ENCODE results near the gene SLIT3.

SLIT3 gene

GRCh38 chr5:168881427-168882149, 419.4 kb downstream of the SLIT3 start:
- Histone ChIP-seq H3K4me1 (ENCODE audit: low read length) (peaks cover 12% of the 10 kb centered on the region), H3K27me3 (ENCODE audit: low read depth, low read length) (peaks cover 82% of the 10 kb centered on the region), H2AFZ (ENCODE audit: low read depth, low read length) (no peak overlapping the region), H3K4me2 (ENCODE audit: low read length) (no peak overlapping the region), H4K20me1 (ENCODE audit: insufficient read depth, low read length) (peaks cover 50% of the 10 kb centered on the region), H3K36me3 (replicated peaks; ENCODE audit: low read depth, low read length) (no peaks in the 10 kb centered on the region), H3K4me3 (ENCODE audit: low read length) (no peak overlapping the region), H3K79me2 (ENCODE audit: low read length) (no peaks in the 10 kb centered on the region), H3K9me3 (ENCODE audit: insufficient read depth, low read length) (no peaks in the 10 kb centered on the region), H3K9ac (ENCODE audit: low read length) (no peak overlapping the region), H3K27ac (ENCODE audit: low read length) (no peak overlapping the region)
- TF ChIP-seq EZH2phosphoT487 (IDR thresholded peaks at IDR 0.05; ENCODE audit: low read depth) = no peak
- TF ChIP-seq, protein P1, sequence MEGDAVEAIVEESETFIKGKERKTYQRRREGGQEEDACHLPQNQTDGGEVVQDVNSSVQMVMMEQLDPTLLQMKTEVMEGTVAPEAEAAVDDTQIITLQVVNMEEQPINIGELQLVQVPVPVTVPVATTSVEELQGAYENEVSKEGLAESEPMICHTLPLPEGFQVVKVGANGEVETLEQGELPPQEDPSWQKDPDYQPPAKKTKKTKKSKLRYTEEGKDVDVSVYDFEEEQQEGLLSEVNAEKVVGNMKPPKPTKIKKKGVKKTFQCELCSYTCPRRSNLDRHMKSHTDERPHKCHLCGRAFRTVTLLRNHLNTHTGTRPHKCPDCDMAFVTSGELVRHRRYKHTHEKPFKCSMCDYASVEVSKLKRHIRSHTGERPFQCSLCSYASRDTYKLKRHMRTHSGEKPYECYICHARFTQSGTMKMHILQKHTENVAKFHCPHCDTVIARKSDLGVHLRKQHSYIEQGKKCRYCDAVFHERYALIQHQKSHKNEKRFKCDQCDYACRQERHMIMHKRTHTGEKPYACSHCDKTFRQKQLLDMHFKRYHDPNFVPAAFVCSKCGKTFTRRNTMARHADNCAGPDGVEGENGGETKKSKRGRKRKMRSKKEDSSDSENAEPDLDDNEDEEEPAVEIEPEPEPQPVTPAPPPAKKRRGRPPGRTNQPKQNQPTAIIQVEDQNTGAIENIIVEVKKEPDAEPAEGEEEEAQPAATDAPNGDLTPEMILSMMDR (IDR thresholded peaks at IDR 0.05; ENCODE audit: low read depth, low read length) = no peak

- Histone ChIP-seq H3K27me3 (ENCODE audit: low read depth, low read length) (peaks cover 85% of the 10 kb centered on the region), H3K9ac (ENCODE audit: low read length) (no peak overlapping the region), H3K4me3 (ENCODE audit: low read length) (no peak overlapping the region), H3K36me3 (replicated peaks; ENCODE audit: low read depth, low read length) (no peaks in the 10 kb centered on the region), H3K9me3 (ENCODE audit: insufficient read depth, low read length) (no peaks in the 10 kb centered on the region), H3K27ac (ENCODE audit: low read length) (no peak overlapping the region), H3K4me1 (ENCODE audit: low read length) (peaks cover 12% of the 10 kb centered on the region), H3K4me2 (ENCODE audit: low read length) (peak overlapping the region; percentile 36), H3K79me2 (ENCODE audit: low read length) (no peaks in the 10 kb centered on the region), H4K20me1 (ENCODE audit: insufficient read depth, low read length) (peaks cover 50% of the 10 kb centered on the region), H2AFZ (ENCODE audit: low read depth, low read length) (no peak overlapping the region)
- TF ChIP-seq, protein P1 (IDR thresholded peaks at IDR 0.05; ENCODE audit: low read depth, low read length) = no peak
- peak; percentile 62; the same call in 1 of the 2 replicates for TF ChIP-seq EZH2phosphoT487 (IDR thresholded peaks at IDR 0.05; ENCODE audit: low read depth)
Measured at GRCh38 chr5:168879929-168880328, 421.0 kb downstream of the SLIT3 start.

- H3K36me3 ChIP-seq (replicated peaks; ENCODE audit: low read depth, low read length) = no peaks in the 10 kb centered on the region
- H3K79me2 ChIP-seq (ENCODE audit: low read length) = no peaks in the 10 kb centered on the region
- H3K4me1 ChIP-seq (ENCODE audit: low read length) = peaks cover 12% of the 10 kb centered on the region
- TF ChIP-seq, protein P1 (IDR thresholded peaks at IDR 0.05; ENCODE audit: low read depth, low read length) = no peak
- TF ChIP-seq EZH2phosphoT487 (IDR thresholded peaks at IDR 0.05; ENCODE audit: low read depth) = no peak
- H4K20me1 ChIP-seq (ENCODE audit: insufficient read depth, low read length) = peaks cover 50% of the 10 kb centered on the region
- H3K27ac ChIP-seq (ENCODE audit: low read length) = no peak overlapping the region
- no peaks in the 10 kb centered on the region for H3K9me3 ChIP-seq (ENCODE audit: insufficient read depth, low read length)
- H3K9ac ChIP-seq (ENCODE audit: low read length) = no peak overlapping the region
- H3K4me2 ChIP-seq (ENCODE audit: low read length) = peak overlapping the region; percentile 36; the same call in 1 of the 2 replicates
- H2AFZ ChIP-seq (ENCODE audit: low read depth, low read length) = no peak overlapping the region
- H3K4me3 ChIP-seq (ENCODE audit: low read length) = no peak overlapping the region
- H3K27me3 ChIP-seq (ENCODE audit: low read depth, low read length) = peaks cover 87% of the 10 kb centered on the region
Measured at GRCh38 chr5:168879331-168879730, 421.6 kb downstream of the SLIT3 start.

DNA sequence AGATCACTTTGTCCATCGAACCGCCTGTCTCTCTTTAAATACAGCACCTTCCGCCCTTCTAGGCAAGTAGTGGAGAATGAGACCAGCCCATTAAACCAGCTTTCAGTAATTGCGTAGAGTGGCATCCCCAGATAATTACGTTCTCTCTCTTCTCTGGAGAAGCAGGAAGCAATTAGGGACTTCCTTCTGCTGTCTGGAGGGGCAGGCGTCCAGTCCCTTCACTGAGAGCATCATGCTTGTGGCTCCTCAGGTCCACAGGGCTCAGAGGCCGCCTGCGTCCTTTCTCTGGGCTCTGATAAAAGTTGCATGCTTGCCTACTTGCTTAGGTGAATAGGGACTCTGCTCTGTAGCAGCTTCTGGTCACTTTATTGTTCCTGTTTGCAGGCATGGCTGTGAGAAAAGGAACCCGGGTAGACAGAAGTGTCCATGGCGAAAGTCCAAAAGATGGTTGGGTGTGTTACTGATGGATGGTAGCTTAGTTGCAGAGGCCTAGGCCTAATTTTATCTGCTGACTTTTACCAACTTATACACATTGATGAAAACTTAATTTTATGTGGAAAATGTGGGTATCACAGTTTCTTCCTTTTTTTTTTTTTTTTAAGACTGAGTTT, 422.7 kb downstream of the SLIT3 start:
- Histone ChIP-seq H3K4me2 (ENCODE audit: low read length) (no peak overlapping the region), H3K9me3 (ENCODE audit: insufficient read depth, low read length) (no peaks in the 10 kb centered on the region), H3K4me1 (ENCODE audit: low read length) (peaks cover 12% of the 10 kb centered on the region), H3K27me3 (ENCODE audit: low read depth, low read length) (peaks cover 91% of the 10 kb centered on the region), H3K9ac (ENCODE audit: low read length) (no peak overlapping the region), H2AFZ (ENCODE audit: low read depth, low read length) (no peak overlapping the region), H3K27ac (ENCODE audit: low read length) (no peak overlapping the region), H4K20me1 (ENCODE audit: insufficient read depth, low read length) (peaks cover 50% of the 10 kb centered on the region), H3K79me2 (ENCODE audit: low read length) (no peaks in the 10 kb centered on the region), H3K36me3 (replicated peaks; ENCODE audit: low read depth, low read length) (no peaks in the 10 kb centered on the region), H3K4me3 (ENCODE audit: low read length) (no peak overlapping the region)
- no peak for TF ChIP-seq EZH2phosphoT487 (IDR thresholded peaks at IDR 0.05; ENCODE audit: low read depth)
- TF ChIP-seq, protein P1 (IDR thresholded peaks at IDR 0.05; ENCODE audit: low read depth, low read length) = no peak
